HG03442 (cell line): ENCODE results near the gene STRADB.
"Not testable (repeated sequence)": the region's sequence is repeated elsewhere in the genome, so short reads cannot be mapped to it uniquely, and the experiment has no call there.

Experiments used
- ATAC-seq: cut with Tn5 transposase; IDR thresholded peaks from one replicate; pipeline ENCODE4 v1.9.1; 2021; ENCODE audit warnings: mild to moderate bottlenecking, moderate library complexity; ENCODE audit not compliant: unreplicated experiment

Gene STRADB

DNA sequence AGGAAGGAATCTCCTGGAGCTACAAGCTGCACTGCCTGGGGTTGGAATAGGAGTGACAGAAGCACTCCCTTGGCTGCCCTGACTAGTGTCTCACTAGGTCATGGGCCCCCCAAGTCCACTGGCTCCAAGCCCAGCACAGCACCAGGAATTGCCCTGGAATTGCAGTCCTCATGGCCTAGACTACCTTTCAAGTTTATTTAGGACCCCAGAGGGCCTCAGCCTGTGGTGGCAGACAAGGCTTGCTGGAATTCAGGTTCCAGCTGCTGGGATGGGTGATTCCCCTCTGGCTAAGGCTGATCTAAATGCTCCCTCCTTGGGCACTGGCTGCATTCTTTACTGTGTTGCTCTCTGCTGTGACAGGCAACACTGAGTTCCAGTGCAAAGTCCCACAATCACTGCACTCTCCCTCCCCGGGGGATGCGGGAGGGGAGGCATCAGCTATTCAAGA is 14.0 kb downstream of the STRADB start:
- ATAC-seq, result no peak

DNA sequence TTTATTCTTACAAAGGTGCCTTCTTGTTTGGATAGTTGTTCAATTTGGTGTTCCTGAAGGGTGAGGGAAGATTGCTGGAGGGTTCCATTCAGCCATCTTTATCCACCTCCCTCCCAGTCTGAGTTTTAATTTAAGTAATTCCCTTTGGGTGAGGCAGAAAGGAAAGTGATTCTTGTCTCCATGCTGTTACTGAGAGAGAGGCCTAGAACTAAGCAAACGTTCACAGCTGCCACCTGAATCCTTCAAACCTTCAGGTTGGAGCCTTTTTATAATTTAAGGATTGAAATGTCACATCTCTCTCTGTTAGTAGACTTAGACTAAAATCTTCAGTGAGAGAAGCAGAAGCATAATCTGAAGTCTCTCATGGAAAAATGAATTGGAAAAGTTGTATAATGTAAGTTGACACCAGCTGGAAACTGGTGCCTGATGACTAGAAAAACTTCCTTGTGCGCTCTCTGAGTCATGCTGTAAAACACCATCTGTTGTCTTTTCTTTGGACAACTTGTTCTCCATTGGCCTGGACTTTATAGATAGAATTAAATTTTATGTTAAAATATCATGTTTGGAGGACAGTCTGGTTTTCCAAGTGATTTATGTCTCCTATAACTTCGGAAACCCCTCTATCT is 14.6 kb downstream of the STRADB start:
- no peak for ATAC-seq

DNA sequence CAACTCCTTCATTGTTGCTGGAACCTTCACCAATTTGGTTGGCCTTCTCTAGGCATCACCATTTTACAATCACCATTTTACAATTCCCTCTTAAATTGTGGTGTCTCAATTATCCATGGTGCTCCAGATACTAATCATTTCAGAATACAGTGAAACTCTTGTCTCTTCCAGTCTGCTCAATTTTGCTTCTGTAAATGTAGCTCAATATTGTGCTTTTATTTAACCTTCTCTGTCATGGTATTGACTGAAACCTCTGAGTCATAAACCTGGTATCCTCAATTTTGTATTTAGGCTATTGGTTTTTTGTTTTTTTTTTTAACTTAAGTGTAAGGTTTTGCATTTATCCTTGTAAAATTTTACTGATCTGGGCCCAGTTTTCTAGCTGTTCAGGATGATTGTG is 16.1 kb downstream of the STRADB start:
- ATAC-seq, result no peak

DNA sequence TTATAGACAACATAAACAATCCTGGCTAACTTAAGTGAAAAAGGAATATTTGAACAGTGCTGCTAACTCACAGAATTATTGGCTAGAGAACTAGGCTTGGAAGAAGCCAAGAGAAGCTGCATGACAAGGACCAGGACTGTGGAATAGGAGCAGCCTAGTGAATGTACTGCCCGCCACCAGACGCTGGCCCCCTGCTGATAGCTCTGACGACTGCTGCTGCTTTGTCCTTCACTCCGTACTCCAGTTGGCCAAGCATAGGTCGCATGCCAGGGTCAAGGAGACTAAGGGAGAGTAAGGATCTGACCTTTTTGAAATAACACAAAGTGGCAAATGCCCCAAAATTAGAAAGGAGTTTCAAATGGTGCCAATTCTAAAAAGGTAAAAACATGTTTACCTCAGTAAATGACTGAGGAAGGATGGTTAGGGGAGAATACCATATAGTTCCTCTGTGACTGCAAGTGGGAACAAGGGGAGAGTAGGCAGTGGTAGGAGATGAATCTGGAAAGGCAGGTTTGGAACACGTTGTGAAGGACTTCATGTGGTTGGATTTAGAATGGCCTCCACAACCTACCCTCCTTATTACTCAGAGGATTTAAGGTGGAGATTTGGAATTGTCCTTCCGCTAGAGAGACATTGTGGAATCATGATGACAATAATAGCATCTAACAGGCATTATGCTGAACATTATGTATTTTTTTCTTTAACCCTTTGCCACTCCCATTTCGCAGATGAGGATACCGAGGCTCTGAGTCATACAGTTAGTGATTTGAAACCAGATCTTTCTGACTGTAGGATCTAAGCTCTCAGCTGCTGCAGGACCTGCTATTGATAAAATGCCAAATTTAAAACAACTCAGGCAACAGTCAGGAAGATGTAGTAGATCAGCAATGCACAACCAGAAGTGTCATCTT is 19.5 kb downstream of the STRADB start:
- ATAC-seq, result no peak

DNA sequence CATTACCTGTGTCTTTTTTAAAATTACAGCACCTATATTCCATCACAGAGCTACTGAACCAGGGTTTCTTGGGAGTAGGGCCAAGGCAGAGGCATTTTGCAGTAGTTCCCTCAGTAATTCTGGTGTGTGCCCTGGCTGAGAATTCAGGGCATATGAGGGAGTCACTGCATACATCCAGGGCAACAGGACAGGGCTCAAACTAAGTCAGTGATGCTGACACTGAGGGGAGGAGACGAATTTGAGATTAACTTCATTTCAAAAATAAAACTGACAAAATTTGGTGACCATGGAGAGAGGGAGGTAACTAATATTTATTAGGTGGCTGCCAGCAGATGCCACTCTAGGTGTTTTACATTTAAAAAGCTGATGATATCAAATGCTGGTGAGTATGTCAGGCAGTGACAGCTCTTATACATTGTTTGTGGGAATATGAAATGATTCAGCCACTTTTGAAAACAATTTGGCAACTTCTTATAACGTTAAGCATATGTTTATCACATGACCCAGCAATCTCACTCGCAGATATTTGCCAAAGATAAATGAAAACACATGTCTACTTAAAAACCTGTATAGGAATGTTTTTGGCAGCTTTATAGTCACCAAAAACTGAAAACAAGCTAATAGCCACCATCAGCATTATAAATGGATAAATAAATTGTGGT is 20.3 kb downstream of the STRADB start:
- no peak for ATAC-seq

DNA sequence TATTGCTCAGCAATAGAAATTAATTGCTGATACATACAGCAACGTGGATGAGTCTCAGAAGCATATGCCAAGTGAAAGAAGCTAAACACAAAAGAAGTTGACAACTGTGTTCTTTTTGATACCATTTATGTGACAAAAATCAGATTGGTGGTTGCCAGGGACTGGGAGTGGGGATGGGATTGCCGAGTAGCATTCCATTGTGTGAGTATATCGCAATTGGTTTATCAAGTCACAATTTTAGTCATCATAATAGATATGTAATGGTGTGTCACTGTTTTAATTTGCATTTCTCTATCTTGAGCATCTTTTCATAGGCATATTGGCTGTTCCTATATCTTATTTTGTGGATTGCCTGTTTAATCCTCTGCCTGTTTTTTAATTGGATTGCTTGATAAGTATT is 20.9 kb downstream of the STRADB start:
- no peak for ATAC-seq

DNA sequence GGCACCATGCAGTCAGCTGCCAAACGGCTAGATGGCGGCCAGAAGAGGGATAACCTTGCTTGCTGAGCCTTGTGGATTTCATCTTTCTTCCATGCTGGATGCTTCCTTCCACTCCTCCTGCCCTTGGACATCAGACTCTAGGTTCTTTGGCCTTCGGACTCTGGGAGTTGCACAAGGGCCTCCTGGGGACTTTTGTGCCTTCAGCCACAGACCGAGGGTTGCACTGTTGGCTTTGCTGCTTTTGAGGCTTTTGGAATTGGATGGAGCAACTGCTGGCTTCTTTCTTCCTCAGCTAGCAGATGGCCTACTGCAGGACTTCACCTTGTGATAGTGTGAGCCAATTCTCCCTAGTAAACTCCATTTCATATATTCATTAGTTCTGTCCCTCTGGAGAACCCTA is 31.0 kb downstream of the STRADB start:
- no peak for ATAC-seq

DNA sequence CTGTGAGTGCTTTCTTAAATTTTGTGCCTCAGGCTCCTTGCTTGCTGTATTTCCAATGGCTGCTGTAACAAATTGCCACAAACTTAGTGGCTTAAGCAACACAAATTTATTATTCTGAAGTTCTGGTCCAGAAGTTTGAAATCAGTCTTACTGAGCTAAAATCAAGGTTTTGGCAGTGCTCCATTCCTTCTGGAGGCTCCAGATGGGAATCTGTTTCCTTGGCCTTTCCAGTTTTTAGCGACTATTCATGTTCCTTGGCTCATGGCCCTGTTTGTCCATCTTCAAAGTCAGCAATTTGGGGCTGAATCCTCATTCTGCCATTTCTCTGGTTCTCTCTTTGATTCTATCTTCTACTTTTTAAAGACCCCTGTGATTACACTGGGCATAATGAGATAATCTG is 31.8 kb downstream of the STRADB start:
- no peak for ATAC-seq

DNA sequence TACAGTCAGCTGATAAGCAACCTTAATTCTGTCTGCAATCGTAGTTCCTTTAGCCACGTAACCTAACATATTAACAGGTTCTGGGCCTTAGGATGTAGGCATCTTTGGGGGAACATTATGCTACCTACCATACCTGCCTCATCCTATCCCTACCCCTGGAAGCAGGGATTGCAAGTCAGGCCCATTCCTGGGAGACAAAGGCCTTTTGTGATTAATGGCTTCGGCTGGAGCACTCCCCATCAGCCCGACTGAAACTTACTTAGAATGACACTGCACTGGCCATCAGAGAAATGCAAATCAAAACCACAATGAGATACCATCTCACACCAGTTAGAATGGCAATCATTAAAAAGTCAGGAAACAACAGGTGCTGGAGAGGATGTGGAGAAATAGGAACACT is 32.2 kb downstream of the STRADB start:
- not testable (repeated sequence) for ATAC-seq

DNA sequence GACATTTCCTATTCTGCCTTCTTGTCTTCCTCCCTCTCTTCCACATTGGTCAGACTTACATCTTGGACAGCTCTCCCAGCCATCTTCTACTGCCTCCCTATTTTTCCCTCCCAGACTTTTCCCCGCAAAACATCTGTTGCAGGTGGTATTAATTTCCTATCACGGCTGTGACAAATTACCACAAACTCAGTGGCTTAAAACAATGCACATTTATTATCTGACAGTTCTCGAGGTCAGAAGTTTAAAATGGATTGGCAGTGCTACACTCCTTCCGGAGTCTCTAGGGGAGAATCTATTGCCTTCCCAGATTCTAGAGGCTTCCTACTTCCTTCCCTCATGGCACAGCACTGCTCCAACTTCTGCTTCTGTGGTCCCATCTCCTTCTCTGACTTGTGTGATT is 33.3 kb downstream of the STRADB start:
- ATAC-seq, result no peak

DNA sequence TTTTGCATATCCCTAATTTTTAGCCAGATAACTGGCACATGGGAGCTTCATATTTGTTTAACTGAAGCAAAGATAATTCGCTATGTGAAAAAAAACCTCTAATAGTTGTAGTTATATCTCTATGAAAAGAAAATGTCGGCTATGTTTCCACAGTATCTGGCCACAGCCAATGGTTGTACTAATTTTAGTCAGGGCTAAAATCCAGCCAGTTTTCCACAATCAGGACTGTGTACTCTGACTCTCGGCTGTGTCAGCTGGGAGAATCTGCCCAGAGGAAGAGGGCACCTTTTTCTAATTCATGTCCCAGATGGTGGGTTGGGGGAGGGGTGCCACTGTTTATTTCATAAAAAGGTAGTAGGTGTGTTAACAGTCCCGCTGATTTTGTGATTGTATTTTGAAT is 38.8 kb downstream of the STRADB start:
- ATAC-seq, result no peak

DNA sequence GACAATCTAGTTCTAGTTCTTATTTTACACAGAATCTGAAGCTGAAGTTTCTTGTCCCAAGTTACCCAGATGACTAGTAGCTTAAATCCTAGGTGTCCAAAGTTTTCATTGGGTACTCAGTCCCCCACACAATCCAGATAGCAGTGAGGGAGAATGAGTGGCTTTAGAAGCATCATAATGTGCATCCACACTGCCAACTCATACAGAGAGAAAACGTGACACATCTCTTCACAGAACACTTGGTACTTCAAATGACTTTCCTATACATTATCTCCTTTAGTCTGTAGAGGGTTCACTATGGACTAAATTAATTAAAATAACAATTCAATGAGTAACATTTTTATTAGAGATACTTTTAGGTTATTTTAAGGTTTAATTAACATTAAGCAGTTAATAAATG is 45.2 kb downstream of the STRADB start:
- no peak for ATAC-seq

DNA sequence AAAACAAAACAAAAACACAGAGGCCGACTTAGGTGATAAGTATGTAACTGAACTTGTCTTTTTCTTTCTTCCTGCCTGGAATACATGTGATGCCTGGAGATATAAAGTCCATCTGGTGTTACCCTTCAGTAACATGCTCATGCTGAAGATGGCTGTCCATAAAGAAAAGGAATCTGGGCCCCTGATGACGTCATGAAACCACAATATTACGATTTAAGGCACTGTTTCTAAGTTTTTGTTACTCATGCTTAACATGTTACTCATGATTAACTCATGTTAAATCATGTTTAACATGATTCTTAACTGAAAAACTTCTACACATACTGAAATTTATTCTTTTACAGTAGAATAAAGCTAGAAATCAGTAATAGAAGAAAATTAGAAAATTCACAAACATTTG is 49.0 kb downstream of the STRADB start:
- ATAC-seq, result no peak

DNA sequence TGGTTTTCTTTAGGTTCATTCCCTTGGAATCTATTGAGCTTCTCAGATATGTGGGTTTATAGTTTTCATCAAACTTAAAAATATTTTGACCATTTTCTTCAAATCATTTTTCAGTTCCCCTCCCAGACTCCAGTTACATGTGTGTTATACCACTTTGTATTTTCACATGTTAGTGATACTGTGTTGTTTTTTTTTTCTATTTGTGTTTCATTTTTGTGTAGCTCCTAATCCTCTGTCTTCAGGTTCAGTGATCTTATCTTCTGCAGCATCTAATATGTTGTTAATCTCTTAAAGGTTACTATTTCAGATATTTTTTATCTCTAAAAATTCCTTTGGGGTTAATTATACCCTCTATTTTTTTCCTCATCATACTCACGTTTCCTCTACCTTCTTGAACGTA is 51.2 kb downstream of the STRADB start:
- no peak for ATAC-seq

DNA sequence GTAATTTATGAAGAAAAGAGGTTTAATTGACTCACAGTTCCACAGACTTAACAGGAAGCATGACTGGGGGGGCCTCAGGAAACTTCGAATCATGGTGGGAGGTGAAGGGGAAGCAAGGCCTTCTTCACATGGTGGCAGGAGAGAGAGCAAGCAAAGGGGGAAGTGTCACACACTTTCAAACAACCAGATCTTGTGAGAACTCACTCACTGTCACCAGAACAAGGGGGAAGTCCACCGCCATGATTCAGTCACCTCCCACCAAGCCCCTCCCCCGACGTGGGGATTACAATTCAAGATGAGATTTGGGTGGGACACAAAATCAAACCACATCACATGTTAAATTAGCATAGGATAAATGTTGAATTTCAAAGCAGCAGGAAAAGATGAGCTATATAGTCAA is 56.2 kb downstream of the STRADB start:
- no peak for ATAC-seq

DNA sequence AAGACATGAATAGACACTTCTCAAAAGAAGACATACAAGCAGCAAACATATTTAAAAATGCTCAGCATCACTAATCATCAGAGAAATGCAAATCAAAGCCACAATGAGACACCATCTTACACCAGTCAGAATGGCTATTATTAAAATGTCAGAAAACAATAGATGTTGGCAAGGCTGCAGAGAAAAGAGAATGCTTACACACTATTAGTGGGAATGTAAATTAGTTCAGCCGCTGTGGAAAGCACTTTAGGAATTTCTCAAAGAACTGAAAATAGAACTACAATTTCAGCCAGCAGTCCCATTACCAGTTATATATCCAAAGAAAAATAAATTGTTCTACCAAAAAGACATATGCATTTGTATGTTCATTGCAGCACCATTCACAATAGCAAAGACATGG is 61.7 kb downstream of the STRADB start:
- ATAC-seq, result no peak

DNA sequence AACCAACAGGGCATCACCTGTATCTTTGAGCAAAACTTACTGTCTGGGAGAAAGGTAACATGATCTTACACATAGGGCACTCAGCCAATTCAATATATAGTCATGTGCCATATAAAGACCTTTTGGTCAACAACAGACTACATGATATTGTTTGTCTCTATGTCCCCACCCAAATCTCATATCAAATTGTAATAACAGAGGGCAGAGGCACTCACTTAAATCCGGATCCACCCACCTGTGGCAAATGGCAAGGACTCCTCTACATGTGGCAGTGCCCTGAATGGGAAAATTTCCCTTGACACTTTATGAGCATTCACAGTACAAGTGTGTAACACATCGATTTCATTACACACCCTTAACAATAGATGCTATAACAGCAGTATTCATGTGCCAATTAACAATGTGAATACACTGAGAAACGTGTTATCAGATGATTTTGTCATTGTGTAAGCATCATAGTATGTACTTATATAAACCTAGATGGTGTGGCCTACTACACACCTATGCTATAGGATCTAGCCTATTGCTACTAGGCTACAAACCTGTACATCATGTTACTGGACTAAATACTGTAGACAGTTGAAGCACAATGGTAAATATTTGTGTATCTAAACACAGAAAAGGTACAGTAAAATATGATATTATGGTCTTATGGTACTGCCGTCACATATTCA is 64.2 kb downstream of the STRADB start:
- no peak for ATAC-seq

DNA sequence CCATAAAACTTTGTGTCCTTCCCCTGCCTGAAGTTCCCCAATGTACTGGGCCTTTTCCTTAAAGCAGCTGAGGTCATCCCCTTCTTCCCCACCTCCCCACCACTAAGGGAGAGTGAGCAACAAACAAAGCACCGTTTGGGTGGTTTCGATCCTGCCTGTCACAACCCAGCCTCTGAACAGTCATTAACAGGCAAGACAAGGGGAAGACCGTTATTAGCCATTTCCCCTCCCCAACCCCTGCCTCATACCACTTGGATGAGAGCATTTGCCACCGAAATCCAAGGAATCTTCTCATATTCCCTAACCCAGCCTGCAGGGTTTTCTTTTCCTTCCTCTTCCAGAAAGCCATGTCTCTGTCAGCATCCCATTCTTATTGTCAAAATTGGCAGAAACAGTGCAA is 65.6 kb downstream of the STRADB start:
- no peak for ATAC-seq

DNA sequence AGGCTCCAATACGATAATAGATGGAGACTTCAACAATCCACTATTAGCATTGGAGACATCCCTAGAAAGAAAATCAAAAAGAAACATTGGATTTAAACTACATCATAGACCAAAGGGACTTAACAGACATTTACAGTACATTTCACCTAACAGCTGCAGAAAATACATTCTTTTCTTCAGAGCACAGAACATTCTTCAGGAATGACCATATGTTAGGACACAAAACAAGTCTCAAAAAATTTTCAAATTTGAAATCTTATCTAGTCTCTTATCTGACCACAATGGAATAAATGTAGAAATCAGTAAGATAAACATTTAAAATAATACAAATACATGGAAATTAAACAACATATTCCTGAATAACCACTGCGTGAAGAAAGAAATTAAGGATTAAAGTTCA is 68.7 kb downstream of the STRADB start:
- no peak for ATAC-seq

DNA sequence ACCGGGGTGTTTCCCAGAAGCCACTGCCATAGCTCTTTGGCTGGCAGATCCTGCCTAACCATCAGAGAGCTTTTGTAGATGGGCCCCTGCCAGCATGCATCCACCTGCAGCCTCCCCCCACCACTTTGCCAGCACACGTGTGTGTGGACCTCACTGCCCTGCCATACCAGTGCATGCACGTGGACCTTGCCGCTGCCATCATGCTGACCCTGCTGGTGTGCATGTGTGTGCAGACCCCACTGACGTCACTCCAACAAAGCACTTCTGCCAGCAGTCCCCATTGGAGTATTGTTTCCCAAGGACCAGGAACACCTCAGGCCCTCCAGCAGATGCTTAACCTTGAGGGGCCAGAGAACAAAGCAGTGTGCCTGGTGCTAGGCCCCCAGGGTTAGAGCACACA is 71.4 kb downstream of the STRADB start:
- ATAC-seq, result no peak

DNA sequence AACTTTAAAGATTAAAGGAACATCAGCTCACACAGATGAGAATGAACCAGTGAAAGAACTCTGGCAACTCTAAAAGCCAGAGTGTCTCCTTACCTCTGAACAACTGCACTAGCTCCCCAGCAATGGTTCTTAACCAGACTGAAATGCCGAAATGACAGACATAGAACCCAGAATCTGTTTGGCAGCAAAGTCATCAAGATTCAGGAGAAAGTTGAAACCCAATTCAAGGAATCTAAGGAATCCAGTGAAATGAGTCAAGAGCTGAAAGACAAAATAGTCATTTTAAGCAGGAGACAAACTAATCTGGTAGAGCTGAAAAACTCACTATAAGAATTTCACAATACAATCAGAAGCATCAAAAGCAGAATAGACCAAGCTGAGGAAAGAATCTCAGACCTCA is 72.0 kb downstream of the STRADB start:
- no peak for ATAC-seq
